HUES48 (cell line): Measurements from ENCODE around the gene EXOSC3.
A peak's percentile ranks its signal among the peaks of the same experiment; 100 is the strongest.

Experiments used
- H3K27ac ChIP-seq: one replicate; pipeline ENCODE4 v1.7.0; 2013; ENCODE audit warnings: low read depth, low read length, inconsistent platforms
- H3K27me3 ChIP-seq: 2 replicates; pipeline ENCODE4 v1.6.1; 2013; ENCODE audit warnings: mild to moderate bottlenecking, low read length; ENCODE audit not compliant: control insufficient read depth, insufficient read depth
- H3K36me3 ChIP-seq: 2 replicates; pipeline ENCODE4 v1.6.1; 2013; ENCODE audit warnings: low read length; ENCODE audit not compliant: control insufficient read depth, insufficient read depth
- H3K4me1 ChIP-seq: 2 replicates; pipeline ENCODE4 v1.6.1; 2013; ENCODE audit warnings: mild to moderate bottlenecking, low read length; ENCODE audit not compliant: control insufficient read depth, insufficient read depth
- H3K4me3 ChIP-seq: 2 replicates; pipeline ENCODE4 v1.5.1; 2013; ENCODE audit warnings: mild to moderate bottlenecking, low read depth, low read length
- H3K9ac ChIP-seq: 2 replicates; pipeline ENCODE4 v1.6.1; 2013; ENCODE audit warnings: mild to moderate bottlenecking, low read depth, low read length, moderate library complexity
- H3K9me3 ChIP-seq: 2 replicates; pipeline ENCODE4 v1.6.1; 2013; ENCODE audit warnings: low read length; ENCODE audit not compliant: control insufficient read depth, insufficient read depth

EXOSC3 gene

GRCh38 chr9:37801287-37801850 is 16.5 kb upstream of the EXOSC3 start:
- H3K9ac ChIP-seq: peak overlapping the region; percentile 72
- no peaks in the 10 kb centered on the region for H3K27me3 ChIP-seq
- peaks cover 4% of the 10 kb centered on the region; the same call in 1 of the 2 replicates for H3K36me3 ChIP-seq
- H3K4me1 ChIP-seq: peaks cover 14% of the 10 kb centered on the region
- peak overlapping the region; percentile 99 for H3K4me3 ChIP-seq
- peak overlapping the region; percentile 79 for H3K27ac ChIP-seq
- H3K9me3 ChIP-seq: no peaks in the 10 kb centered on the region

- peak within 1 kb of the TSS; percentile 79 for H3K27ac ChIP-seq
Observed at GRCh38 chr9:37800631-37801286, 15.9 kb upstream of the EXOSC3 start, which contains the start of gene DCAF10. Gene DCAF10, plus strand, starts transcription at chr9:37800797. Its CDS starts 70 bp downstream, at chr9:37800867.

GRCh38 chr9:37798677-37799076 is 13.8 kb upstream of the EXOSC3 start:
- Histone ChIP-seq H3K36me3 (peaks cover 4% of the 10 kb centered on the region; the same call in 1 of the 2 replicates), H3K27me3 (no peaks in the 10 kb centered on the region), H3K4me3 (no peak overlapping the region), H3K4me1 (peaks cover 14% of the 10 kb centered on the region), H3K27ac (no peak overlapping the region), H3K9ac (no peak overlapping the region), H3K9me3 (no peaks in the 10 kb centered on the region)

More at GRCh38 chr9:37800631-37801286, 15.9 kb upstream of the EXOSC3 start, which contains the start of gene DCAF10:
- Histone ChIP-seq H3K4me3 (peak within 1 kb of the TSS; percentile 99), H3K4me1 (peaks cover 14% of the 10 kb centered on the region), H3K9me3 (no peaks in the 10 kb centered on the region), H3K36me3 (peaks cover 4% of the 10 kb centered on the region; the same call in 1 of the 2 replicates), H3K27me3 (no peaks in the 10 kb centered on the region), H3K9ac (peak within 1 kb of the TSS; percentile 86)

- Histone ChIP-seq H3K36me3 (no peaks in the 10 kb centered on the region), H3K4me3 (no peak overlapping the region), H3K4me1 (no peaks in the 10 kb centered on the region; the same call in 1 of the 2 replicates), H3K9ac (no peak overlapping the region), H3K27me3 (no peaks in the 10 kb centered on the region), H3K9me3 (no peaks in the 10 kb centered on the region), H3K27ac (no peak overlapping the region)
Observed at GRCh38 chr9:37796232-37796631, 11.4 kb upstream of the EXOSC3 start.

- Histone ChIP-seq H3K27me3 (no peaks in the 10 kb centered on the region), H3K9ac (no peak overlapping the region), H3K4me1 (no peaks in the 10 kb centered on the region), H3K27ac (no peak overlapping the region), H3K4me3 (no peak overlapping the region), H3K36me3 (no peaks in the 10 kb centered on the region), H3K9me3 (no peaks in the 10 kb centered on the region)
Observed at GRCh38 chr9:37792122-37792521, 7.3 kb upstream of the EXOSC3 start.

GRCh38 chr9:37790096-37790495 is 5.2 kb upstream of the EXOSC3 start:
- no peak overlapping the region for H3K4me3 ChIP-seq
- H3K27ac ChIP-seq: no peak overlapping the region
- no peaks in the 10 kb centered on the region for H3K4me1 ChIP-seq
- H3K9ac ChIP-seq: no peak overlapping the region
- H3K27me3 ChIP-seq: no peaks in the 10 kb centered on the region
- H3K9me3 ChIP-seq: no peaks in the 10 kb centered on the region
- H3K36me3 ChIP-seq: no peaks in the 10 kb centered on the region

GRCh38 chr9:37788332-37788731 is 3.5 kb upstream of the EXOSC3 start:
- Histone ChIP-seq H3K9me3 (no peaks in the 10 kb centered on the region), H3K27me3 (no peaks in the 10 kb centered on the region), H3K9ac (no peak overlapping the region), H3K4me3 (no peak overlapping the region), H3K36me3 (peaks cover 8% of the 10 kb centered on the region), H3K4me1 (peaks cover 5% of the 10 kb centered on the region), H3K27ac (no peak overlapping the region)

- peaks cover 5% of the 10 kb centered on the region for H3K4me1 ChIP-seq
- H3K4me3 ChIP-seq: no peak overlapping the region
- peaks cover 20% of the 10 kb centered on the region for H3K36me3 ChIP-seq
- H3K27me3 ChIP-seq: no peaks in the 10 kb centered on the region
- H3K27ac ChIP-seq: no peak overlapping the region
- H3K9ac ChIP-seq: no peak overlapping the region
- H3K9me3 ChIP-seq: no peaks in the 10 kb centered on the region
Observed at GRCh38 chr9:37787059-37787458, 2.2 kb upstream of the EXOSC3 start.

- H3K36me3 ChIP-seq: peaks cover 48% of the 10 kb centered on the region
Observed at GRCh38 chr9:37784291-37784615, 611 bp downstream of the EXOSC3 start.

GRCh38 chr9:37778534-37778933 is 6.3 kb downstream of the EXOSC3 start:
- Histone ChIP-seq H3K27me3 (no peaks in the 10 kb centered on the region), H3K9ac (no peak overlapping the region), H3K4me3 (no peak overlapping the region), H3K4me1 (no peaks in the 10 kb centered on the region), H3K36me3 (peaks cover 71% of the 10 kb centered on the region), H3K27ac (no peak overlapping the region), H3K9me3 (no peaks in the 10 kb centered on the region)

More at GRCh38 chr9:37784291-37784615, 611 bp downstream of the EXOSC3 start:
- Histone ChIP-seq H3K27me3 (no peaks in the 10 kb centered on the region), H3K9me3 (no peaks in the 10 kb centered on the region), H3K9ac (peak overlapping the region; percentile 92), H3K4me1 (peaks cover 5% of the 10 kb centered on the region), H3K27ac (peak overlapping the region; percentile 90), H3K4me3 (peak overlapping the region; percentile 99)

- Histone ChIP-seq H3K9ac (no peak overlapping the region), H3K4me3 (no peak overlapping the region), H3K4me1 (no peaks in the 10 kb centered on the region), H3K27ac (no peak overlapping the region), H3K9me3 (no peaks in the 10 kb centered on the region), H3K27me3 (no peaks in the 10 kb centered on the region), H3K36me3 (peaks cover 49% of the 10 kb centered on the region)
Observed at GRCh38 chr9:37776328-37776727, 8.5 kb downstream of the EXOSC3 start.
